Testis (tissue), 2 donors: ENCODE data around the gene RGS21.

Source experiments
- CTCF ChIP-seq, 3 experiments: fragments of 450-650 bp in 2 of 3; fragments of 200-600 bp in 1 of 3; sonication (generic) in 1 of 3; IDR thresholded peaks; one replicate each; pipeline ENCODE4 v1.5.1; 2016 to 2019; ENCODE audit warnings: antibody characterized with exemption in 3 of 3, mild to moderate bottlenecking in 2 of 3, moderate library complexity in 1 of 3
- POLR2A ChIP-seq: fragments of 450-650 bp; IDR thresholded peaks from one replicate; pipeline ENCODE4 v1.6.1; 2017; ENCODE audit warnings: antibody characterized with exemption, mild to moderate bottlenecking, moderate library complexity

- TF ChIP-seq CTCF (IDR thresholded peaks at IDR 0.05), result no peak
- TF ChIP-seq POLR2A, result no peak
Observed at GRCh38 chr1:192382758-192383157, 66.0 kb downstream of the RGS21 start.
